Neural crest cell (in vitro differentiated cells): ENCODE results near the gene MSH5. TPM values are rescaled to one million over a fixed set of nuclear protein-coding genes. Genes with fewer than 3 reads are reported as not detected.

Experiments
- DNase-seq: peaks from one replicate; pipeline ENCODE4 v3.0.0; 2021; ENCODE audit warnings: low read depth, mixed read lengths, low spot score
- H3K27ac Mint-ChIP-seq: one replicate; pipeline ENCODE4 v1.8.0; 2021; ENCODE audit warnings: mild to moderate bottlenecking, mixed read lengths; ENCODE audit not compliant: unreplicated experiment
- H3K27me3 Mint-ChIP-seq: 2 replicates; pipeline ENCODE4 v1.8.0; 2021; ENCODE audit warnings: low read depth, mild to moderate bottlenecking, mixed read lengths
- H3K36me3 Mint-ChIP-seq: 2 replicates; pipeline ENCODE4 v1.8.0; 2021; ENCODE audit warnings: low read depth, mild to moderate bottlenecking, mixed read lengths
- H3K4me1 Mint-ChIP-seq: 2 replicates; pipeline ENCODE4 v1.8.0; 2021; ENCODE audit warnings: mixed read lengths
- H3K4me3 Mint-ChIP-seq: one replicate; pipeline ENCODE4 v1.8.0; 2021; ENCODE audit warnings: mild to moderate bottlenecking, mixed read lengths
- H3K9me3 Mint-ChIP-seq: 2 replicates; pipeline ENCODE4 v1.8.0; 2021; ENCODE audit warnings: mixed read lengths
- total RNA-seq: library from RNA; stranded (reverse); gene quantifications from 2 replicates; pipeline ENCODE4 v1.2.1, GENCODE V29; 2021
- TF ChIP-seq, protein P1 (sequence below): fragments of 200-600 bp; sonication (generic); conservative IDR thresholded peaks from 2 replicates; pipeline ENCODE4 v1.5.0; 2021; ENCODE audit warnings: antibody characterized with exemption, mild to moderate bottlenecking

Gene MSH5
- total RNA-seq, 1 donor from 2014 or later, result 79.5 TPM

DNA sequence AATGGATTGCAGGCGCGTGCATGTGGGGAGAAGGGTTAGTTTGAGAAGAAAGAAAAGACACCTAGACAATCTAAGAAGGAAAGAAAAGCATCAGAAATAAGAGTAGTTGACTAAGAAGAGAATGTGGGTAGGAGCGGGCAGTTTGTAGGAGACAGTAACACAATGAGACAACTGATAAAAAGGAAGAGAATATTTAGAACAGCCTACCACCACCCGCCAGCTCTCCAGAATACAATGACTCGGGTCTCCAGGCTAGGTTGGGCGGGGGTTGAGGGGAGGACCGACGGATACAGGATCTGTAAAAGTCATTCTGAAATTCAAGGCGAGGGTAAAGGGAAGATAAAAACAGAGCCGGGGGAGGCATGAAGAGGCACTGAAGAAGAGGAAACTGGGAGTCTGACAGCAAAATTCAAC, 37.4 kb upstream of the MSH5 start:
- peak overlapping the region; percentile 94 for H3K4me3 Mint-ChIP-seq
- DNase-seq, result no peak
- peak overlapping the region; percentile 91 for H3K27ac Mint-ChIP-seq
- TF ChIP-seq, protein P1, sequence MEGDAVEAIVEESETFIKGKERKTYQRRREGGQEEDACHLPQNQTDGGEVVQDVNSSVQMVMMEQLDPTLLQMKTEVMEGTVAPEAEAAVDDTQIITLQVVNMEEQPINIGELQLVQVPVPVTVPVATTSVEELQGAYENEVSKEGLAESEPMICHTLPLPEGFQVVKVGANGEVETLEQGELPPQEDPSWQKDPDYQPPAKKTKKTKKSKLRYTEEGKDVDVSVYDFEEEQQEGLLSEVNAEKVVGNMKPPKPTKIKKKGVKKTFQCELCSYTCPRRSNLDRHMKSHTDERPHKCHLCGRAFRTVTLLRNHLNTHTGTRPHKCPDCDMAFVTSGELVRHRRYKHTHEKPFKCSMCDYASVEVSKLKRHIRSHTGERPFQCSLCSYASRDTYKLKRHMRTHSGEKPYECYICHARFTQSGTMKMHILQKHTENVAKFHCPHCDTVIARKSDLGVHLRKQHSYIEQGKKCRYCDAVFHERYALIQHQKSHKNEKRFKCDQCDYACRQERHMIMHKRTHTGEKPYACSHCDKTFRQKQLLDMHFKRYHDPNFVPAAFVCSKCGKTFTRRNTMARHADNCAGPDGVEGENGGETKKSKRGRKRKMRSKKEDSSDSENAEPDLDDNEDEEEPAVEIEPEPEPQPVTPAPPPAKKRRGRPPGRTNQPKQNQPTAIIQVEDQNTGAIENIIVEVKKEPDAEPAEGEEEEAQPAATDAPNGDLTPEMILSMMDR, result no peak
- no peaks in the 10 kb centered on the region for H3K27me3 Mint-ChIP-seq
- peaks cover 20% of the 10 kb centered on the region for H3K4me1 Mint-ChIP-seq
- H3K9me3 Mint-ChIP-seq, result no peaks in the 10 kb centered on the region
- H3K36me3 Mint-ChIP-seq, result peaks cover 5% of the 10 kb centered on the region

DNA sequence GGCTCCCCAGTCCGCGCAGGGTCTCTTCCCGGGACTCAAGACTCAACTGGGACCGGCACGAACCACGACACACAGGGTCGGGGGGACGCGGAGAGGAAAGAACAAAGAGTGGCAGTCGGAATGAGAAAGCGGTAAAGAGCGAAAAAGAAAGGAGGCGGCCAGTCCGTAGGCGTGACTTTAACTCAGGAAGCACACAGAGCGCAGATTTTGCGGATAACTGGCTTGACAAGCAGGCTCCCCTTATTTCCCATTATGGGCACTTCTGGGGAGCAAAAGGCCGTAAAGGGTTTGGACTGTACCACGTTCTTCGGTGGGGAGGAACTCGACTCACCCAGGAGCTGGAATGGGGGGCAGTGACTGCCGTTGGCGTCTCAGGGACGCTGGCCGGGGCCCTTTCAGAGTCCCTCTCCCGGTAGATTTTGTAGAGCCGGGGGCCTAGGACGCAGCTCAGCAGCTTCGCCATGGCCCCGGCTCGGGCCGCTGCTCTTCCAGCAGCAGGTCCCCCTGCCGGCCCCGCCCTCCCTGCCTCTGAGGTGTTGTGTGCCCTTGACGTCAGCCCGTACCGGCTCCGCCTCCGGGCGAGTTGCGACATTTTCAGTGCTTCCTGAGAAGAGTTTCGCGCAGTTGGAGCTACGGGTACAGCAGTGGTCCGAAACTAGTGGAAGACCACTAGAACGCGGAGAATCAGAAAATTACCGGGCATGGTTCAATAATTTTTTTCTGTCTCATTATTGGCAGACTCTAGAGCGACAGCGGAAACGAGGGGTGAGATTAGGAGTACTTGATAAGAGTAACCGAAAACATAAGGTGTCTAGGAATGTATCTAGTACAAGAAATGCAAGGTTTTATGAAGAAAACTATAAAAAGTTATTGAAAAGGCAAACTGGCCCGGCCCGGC, 36.7 kb upstream of the MSH5 start, which contains the start of gene ABHD16A:
ABHD16A (minus strand) TSS at position 506 of the 898 bp plus-strand sequence; CDS start at position 463, 43 bp downstream.
- H3K9me3 Mint-ChIP-seq, result no peaks in the 10 kb centered on the region
- peak; percentile 94 for DNase-seq
- no peaks in the 10 kb centered on the region for H3K27me3 Mint-ChIP-seq
- H3K36me3 Mint-ChIP-seq, result peaks cover under 1% of the 10 kb centered on the region
- TF ChIP-seq, protein P1, result peak; percentile 20
- peak within 1 kb of the TSS; percentile 94 for H3K4me3 Mint-ChIP-seq
- H3K4me1 Mint-ChIP-seq, result peaks cover 20% of the 10 kb centered on the region
- peak within 1 kb of the TSS; percentile 91 for H3K27ac Mint-ChIP-seq

DNA sequence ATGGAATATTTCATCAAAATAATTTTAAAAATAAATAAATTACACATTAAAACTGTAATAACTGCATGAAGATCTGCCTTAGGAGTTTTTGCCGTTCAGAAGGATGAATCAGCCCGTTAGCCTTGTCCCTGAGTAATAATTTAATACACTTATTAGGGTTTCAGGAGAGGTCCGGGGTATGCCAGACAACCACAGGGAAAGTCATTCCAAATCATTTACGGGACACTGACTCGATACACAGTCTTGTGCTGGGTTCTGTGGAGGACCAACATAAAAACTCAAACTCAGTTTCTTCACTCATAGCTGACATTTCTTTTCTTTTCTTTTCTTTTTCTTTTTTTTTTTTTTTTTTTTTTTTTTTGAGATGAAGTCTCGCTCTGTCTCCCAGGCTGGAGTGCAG, 33.9 kb upstream of the MSH5 start:
- no peak for DNase-seq
- no peaks in the 10 kb centered on the region for H3K36me3 Mint-ChIP-seq
- TF ChIP-seq, protein P1, result no peak
- no peaks in the 10 kb centered on the region for H3K27me3 Mint-ChIP-seq
- no peak overlapping the region for H3K27ac Mint-ChIP-seq
- no peaks in the 10 kb centered on the region for H3K9me3 Mint-ChIP-seq
- no peak overlapping the region for H3K4me3 Mint-ChIP-seq
- peaks cover 18% of the 10 kb centered on the region for H3K4me1 Mint-ChIP-seq

DNA sequence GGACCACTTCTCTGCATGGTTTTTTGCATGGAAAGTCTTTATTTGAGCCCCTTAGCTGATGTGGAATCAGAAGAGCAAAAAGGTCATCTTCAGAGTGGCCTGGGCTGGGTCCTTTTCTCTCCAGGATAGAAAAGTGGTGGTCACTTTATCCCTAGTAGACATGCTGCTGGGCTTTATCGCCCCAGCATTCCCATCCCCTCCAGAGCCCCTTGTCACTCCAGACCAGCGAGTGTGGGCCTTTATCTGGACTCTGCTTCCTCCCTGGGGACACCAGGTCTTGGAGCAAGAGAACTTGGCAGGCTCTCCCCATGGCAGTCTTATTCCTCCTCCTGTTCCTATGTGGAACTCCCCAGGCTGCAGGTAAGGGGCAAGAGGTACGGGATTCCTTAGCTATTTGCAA, 33.2 kb upstream of the MSH5 start, which contains the start of gene LY6G6F:
LY6G6F (plus strand) TSS at position 268 of the 400 bp plus-strand sequence; CDS start at position 309, 41 bp downstream.
- DNase-seq, result no peak
- TF ChIP-seq, protein P1, result no peak
- Mint-ChIP-seq H3K27ac (no peak within 1 kb of the TSS), H3K4me3 (peak within 1 kb of the TSS; percentile 65), H3K4me1 (peaks cover 11% of the 10 kb centered on the region), H3K27me3 (no peaks in the 10 kb centered on the region), H3K36me3 (no peaks in the 10 kb centered on the region), H3K9me3 (no peaks in the 10 kb centered on the region)

DNA sequence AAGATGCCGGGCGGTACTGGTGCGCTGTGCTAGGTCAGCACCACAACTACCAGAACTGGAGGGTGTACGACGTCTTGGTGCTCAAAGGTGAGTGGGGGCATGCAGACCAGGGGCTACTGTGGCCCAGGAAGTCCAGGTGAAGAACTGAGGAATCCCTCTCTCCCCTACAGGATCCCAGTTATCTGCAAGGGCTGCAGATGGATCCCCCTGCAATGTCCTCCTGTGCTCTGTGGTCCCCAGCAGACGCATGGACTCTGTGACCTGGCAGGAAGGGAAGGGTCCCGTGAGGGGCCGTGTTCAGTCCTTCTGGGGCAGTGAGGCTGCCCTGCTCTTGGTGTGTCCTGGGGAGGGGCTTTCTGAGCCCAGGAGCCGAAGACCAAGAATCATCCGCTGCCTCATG, 32.1 kb upstream of the MSH5 start:
- Mint-ChIP-seq H3K27me3 (no peaks in the 10 kb centered on the region), H3K4me3 (no peak overlapping the region), H3K36me3 (no peaks in the 10 kb centered on the region), H3K9me3 (no peaks in the 10 kb centered on the region), H3K27ac (no peak overlapping the region), H3K4me1 (peaks cover 12% of the 10 kb centered on the region)
- DNase-seq, result no peak
- TF ChIP-seq, protein P1, result no peak
